HG03442 (cell line): ENCODE results near the gene PTGIR.

Experiments
- ATAC-seq: cut with Tn5 transposase; IDR thresholded peaks from one replicate; pipeline ENCODE4 v1.9.1; 2021; ENCODE audit warnings: mild to moderate bottlenecking, moderate library complexity; ENCODE audit not compliant: unreplicated experiment

The PTGIR gene

GRCh38 chr19:46616631-46617322, 8.1 kb downstream of the PTGIR start:
- no peak for ATAC-seq

DNA sequence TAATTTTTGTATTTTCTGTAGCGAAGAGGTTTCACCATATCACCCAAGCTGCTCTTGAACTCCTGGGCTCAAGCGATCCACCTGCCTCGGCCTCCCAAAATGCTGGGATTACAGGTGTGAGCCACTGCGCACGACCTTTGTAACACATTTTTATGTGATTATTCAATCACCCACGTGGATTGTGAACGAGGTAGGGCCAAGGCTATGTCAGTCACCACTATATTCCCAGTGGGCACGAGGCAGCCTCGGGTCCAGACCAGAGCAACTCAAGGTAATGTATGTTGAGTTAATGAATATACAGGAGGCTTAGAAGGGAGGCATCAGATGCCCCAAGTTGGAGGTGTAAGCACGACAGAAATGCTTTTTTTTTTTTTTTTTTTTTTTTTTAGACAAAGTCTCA, 8.9 kb downstream of the PTGIR start:
- ATAC-seq, result no peak

DNA sequence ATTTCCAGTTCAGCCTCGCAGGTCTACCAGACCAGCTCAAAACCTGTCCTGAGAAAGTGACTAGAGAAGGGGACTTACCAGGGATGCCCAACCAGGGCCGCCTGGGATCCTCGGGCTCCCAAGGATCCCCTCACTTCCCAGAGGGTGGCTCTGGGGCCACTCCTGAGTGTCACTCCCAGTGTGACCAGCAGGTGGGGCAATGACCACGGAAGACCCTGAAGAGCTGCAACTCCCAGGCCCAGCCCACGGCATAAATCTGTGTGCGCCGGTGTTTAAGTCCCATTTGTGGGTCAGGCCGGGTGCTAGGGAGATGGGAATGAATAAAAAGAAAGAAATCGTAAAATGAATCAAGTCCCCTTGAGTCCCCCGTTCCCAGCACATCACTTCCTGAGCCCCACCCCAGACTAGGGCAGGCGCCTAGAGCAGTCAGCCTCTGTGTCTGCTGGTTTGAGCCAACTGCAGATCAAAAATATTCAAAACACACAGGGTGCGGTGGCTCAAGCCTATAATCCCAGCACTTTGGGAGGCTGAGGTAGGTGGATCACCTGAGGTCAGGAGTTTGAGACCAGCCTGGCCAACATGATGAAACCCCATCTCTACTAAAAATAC, 10.7 kb downstream of the PTGIR start:
- ATAC-seq, result no peak

DNA sequence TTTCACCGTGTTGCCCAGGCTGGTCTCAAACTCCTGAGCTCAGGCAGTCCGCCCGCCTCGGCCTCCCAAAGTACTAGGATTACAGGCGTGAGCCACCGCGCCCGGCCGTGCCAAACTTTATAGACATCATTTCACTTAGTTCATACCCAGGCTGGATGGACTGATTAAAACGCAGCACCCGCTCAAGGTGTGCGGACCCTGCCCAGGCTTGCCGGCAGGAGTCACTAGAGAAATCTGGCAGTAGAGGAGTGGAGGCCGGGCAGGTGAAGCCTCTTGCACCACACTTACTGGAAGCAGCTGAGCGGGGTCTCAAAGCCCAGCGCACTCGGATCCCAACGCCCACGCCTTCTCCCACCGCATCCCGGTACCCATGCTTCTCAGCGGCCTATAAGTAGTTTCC, 11.4 kb downstream of the PTGIR start:
- no peak for ATAC-seq

GRCh38 chr19:46611776-46612175, 13.1 kb downstream of the PTGIR start:
- no peak for ATAC-seq

DNA sequence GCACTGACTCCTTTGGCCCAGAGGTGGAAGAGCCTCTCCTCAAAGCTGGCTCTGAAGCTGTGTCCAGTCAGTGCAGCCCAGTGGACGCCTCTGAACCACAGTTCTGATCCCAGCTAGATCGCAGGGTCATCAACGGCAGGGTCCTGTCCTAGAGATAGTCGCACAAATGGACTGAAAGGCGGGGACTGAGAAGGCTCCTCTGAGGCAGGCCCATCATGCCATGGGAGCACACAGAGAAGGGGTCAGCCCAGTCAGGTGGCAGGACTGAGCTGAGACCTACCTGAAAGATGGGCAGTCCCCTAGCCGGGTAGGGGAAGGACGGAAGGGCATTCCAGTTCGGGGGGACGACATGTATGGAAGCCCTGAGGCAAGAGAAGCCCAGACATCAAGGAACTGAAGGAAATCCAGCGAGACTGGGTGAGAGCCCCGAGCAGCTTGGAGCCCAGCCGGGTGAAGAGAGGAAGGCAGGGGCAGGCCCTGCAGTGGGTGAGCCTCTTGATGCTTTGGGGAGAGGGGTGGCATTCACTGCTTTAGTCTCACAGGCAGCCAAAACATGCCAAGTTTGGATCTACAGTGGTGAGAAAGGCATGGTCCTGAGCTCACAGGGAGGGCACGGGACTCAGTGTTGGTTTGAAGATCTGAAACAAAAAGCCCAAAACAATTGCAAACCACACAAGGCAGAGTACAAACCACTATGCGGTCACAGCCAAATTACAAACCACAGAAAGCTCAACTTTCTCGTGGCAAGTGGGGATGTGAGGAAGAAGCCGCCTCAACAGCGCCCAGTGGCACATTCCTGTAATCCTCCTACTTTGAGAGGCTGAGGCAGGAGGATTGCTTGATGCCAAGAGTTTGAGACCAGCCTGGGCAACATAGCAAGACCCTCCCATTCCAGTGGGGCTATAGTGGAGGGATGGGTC, 13.8 kb downstream of the PTGIR start:
- no peak for ATAC-seq

DNA sequence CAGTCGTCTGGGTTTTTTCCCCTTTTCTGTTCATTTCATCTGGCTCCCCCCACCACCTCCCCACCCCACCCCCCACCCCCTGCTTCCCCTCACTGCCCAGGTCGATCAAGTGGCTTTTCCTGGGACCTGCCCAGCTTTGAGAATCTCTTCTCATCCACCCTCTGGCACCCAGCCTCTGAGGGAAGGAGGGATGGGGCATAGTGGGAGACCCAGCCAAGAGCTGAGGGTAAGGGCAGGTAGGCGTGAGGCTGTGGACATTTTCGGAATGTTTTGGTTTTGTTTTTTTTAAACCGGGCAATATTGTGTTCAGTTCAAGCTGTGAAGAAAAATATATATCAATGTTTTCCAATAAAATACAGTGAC, 14.5 kb downstream of the PTGIR start:
- no peak for ATAC-seq

DNA sequence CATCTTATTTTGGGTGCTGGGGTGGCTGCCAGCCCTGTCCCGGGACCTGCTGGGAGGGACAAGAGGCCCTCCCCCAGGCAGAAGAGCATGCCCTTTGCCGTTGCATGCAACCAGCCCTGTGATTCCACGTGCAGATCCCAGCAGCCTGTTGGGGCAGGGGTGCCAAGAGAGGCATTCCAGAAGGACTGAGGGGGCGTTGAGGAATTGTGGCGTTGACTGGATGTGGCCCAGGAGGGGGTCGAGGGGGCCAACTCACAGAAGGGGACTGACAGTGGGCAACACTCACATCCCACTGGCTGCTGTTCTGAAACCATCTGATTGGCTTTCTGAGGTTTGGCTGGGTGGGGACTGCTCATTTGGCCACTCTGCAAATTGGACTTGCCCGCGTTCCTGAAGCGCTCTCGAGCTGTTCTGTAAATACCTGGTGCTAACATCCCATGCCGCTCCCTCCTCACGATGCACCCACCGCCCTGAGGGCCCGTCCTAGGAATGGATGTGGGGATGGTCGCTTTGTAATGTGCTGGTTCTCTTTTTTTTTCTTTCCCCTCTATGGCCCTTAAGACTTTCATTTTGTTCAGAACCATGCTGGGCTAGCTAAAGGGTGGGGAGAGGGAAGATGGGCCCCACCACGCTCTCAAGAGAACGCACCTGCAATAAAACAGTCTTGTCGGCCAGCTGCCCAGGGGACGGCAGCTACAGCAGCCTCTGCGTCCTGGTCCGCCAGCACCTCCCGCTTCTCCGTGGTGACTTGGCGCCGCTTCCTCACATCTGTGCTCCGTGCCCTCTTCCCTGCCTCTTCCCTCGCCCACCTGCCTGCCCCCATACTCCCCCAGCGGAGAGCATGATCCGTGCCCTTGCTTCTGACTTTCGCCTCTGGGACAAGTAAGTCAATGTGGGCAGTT, 15.1 kb downstream of the PTGIR start:
- no peak for ATAC-seq

- ATAC-seq, result no peak
These were observed 16.1 kb downstream of the PTGIR start for GRCh38 chr19:46608581-46609345.

- ATAC-seq, result no peak
These were observed 16.7 kb downstream of the PTGIR start for GRCh38 chr19:46608178-46608577.

- no peak for ATAC-seq
These were observed 17.4 kb downstream of the PTGIR start for GRCh38 chr19:46607448-46607841.

GRCh38 chr19:46606681-46607447, 18.0 kb downstream of the PTGIR start:
- ATAC-seq, result no peak

GRCh38 chr19:46606019-46606418, 18.9 kb downstream of the PTGIR start:
- ATAC-seq, result no peak

DNA sequence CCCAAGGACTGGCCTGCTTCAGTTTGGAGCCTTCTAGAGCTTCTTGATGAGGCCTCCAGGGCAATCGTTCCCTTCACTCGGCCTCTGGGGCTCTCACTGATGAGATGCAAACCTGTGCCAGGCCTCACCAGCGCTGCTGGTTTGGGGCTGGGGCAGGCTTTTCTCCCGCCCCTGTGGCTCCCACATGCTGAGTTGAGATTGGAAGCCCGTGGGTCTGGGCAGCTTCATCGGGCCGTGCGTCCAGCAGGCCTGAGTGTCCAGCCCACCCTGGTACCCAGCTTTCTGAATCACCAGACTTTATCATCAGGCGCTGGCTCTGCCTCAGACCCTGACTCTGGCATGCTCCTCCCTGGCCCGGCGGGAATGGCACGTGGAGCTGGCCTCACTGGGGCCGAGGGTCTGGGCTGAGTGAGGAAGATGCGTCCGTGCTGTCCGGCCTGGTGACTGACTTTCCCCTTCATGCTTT, 19.5 kb downstream of the PTGIR start:
- no peak for ATAC-seq

GRCh38 chr19:46604781-46605355, 20.0 kb downstream of the PTGIR start:
- ATAC-seq, result no peak

GRCh38 chr19:46603752-46604231, 21.1 kb downstream of the PTGIR start:
- no peak for ATAC-seq

DNA sequence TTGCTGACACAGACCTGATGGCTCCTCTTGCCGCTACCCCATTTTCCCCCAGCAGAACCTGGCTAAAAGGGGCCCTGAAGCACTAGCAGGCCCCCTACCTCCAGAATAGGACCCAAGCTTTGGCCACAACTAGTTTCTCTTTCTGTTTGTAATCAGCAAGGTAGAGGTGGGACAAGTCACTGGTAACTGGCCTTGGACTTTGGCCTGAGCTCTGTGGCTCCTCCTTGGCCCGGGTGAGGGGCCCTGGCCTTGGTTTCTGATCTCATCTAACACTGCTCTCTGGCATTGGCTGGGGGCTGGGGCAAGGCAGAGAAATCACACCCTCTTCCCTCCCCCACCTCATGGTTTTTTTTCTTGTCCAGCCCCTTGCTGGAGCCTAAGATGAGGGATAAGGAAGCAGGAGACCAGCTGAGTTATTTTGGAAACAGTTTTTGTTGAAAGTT, 21.7 kb downstream of the PTGIR start:
- ATAC-seq, result no peak

GRCh38 chr19:46602392-46603194, 22.3 kb downstream of the PTGIR start:
- no peak for ATAC-seq
